Kidney epithelial cell (primary cell): Measurements from ENCODE around the gene MPL. TPM values are rescaled to one million over a fixed set of nuclear protein-coding genes. Genes with fewer than 3 reads are reported as not detected.

Experiments used
- DNase-seq: peaks from one replicate; pipeline ENCODE4 v3.0.0-alpha.2; 2010; ENCODE audit warnings: low read depth
- H3K27me3 ChIP-seq: 2 replicates; pipeline ENCODE4 v1.6.0; 2011; ENCODE audit warnings: low read length; ENCODE audit not compliant: control insufficient read depth, insufficient read depth
- H3K36me3 ChIP-seq: 2 replicates; pipeline ENCODE4 v1.5.1; 2011; ENCODE audit warnings: low read length; ENCODE audit not compliant: control insufficient read depth, insufficient read depth
- H3K4me3 ChIP-seq: 2 replicates; pipeline ENCODE4 v1.5.1; 2011; ENCODE audit warnings: low read depth, mild to moderate bottlenecking, control low read depth, low read length
- CTCF ChIP-seq: IDR thresholded peaks from 2 replicates; pipeline ENCODE4 v1.5.1; 2011; ENCODE audit warnings: mild to moderate bottlenecking, moderate library complexity, low read length, control low read depth, inconsistent platforms; ENCODE audit not compliant: insufficient read depth, poor library complexity, severe bottlenecking
- total RNA-seq: library from RNA; depleted of rRNA; stranded (reverse); fragments of >200 nt; gene quantifications from 2 replicates; pipeline ENCODE4 v1.2.3, GENCODE V29; 2015

Gene MPL
- total RNA-seq, 1 donor from 2014 or later = not detected

GRCh38 chr1:43345120-43345519 is 7.5 kb downstream of the MPL start:
- TF ChIP-seq CTCF = no peak
- H3K36me3 ChIP-seq = no peaks in the 10 kb centered on the region
- H3K27me3 ChIP-seq = no peaks in the 10 kb centered on the region
- no peak for DNase-seq
- H3K4me3 ChIP-seq = no peak overlapping the region

GRCh38 chr1:43346636-43347035 is 9.0 kb downstream of the MPL start:
- H3K27me3 ChIP-seq = no peaks in the 10 kb centered on the region
- H3K36me3 ChIP-seq = no peaks in the 10 kb centered on the region
- no peak for TF ChIP-seq CTCF
- H3K4me3 ChIP-seq = no peak overlapping the region
- DNase-seq = no peak

GRCh38 chr1:43348343-43348808 is 10.8 kb downstream of the MPL start:
- Histone ChIP-seq H3K4me3 (peak overlapping the region; percentile 55), H3K27me3 (no peaks in the 10 kb centered on the region), H3K36me3 (no peaks in the 10 kb centered on the region)
- TF ChIP-seq CTCF = no peak
- no peak for DNase-seq

- Histone ChIP-seq H3K27me3 (no peaks in the 10 kb centered on the region), H3K36me3 (no peaks in the 10 kb centered on the region), H3K4me3 (peak overlapping the region; percentile 55)
- TF ChIP-seq CTCF = no peak
- DNase-seq = no peak
Observed at GRCh38 chr1:43348809-43349593, 11.4 kb downstream of the MPL start.

- no peak for TF ChIP-seq CTCF
- peak overlapping the region; percentile 55 for H3K4me3 ChIP-seq
- H3K27me3 ChIP-seq = no peaks in the 10 kb centered on the region
- no peak for DNase-seq
- no peaks in the 10 kb centered on the region for H3K36me3 ChIP-seq
Observed at GRCh38 chr1:43349594-43350306, 12.1 kb downstream of the MPL start.
